Cardiac muscle cell (in vitro differentiated cells and primary cell): ENCODE measurements around the gene NCOA7. TPM values are rescaled to one million over a fixed set of nuclear protein-coding genes. Genes with fewer than 3 reads are reported as not detected.

ENCODE experiments used
- DNase-seq, 2 donors: peaks; one replicate each; pipeline versions ENCODE4 v3.0.0 to v3.0.0-alpha.2; 2010 to 2017; ENCODE audit warnings: low read depth in 1 of 2, low spot score in 1 of 2
- H3K27ac ChIP-seq: fragments of 200-600 bp; sonication (generic); 2 replicates; pipeline ENCODE4 v1.5.1; 2016
- H3K27me3 ChIP-seq: fragments of 200-600 bp; sonication (generic); 2 replicates; pipeline ENCODE4 v1.6.0; 2016; ENCODE audit warnings: control low read depth
- H3K36me3 ChIP-seq: fragments of 200-600 bp; sonication (generic); 2 replicates; pipeline ENCODE4 v1.5.1; 2016; ENCODE audit warnings: control low read depth
- H3K4me1 ChIP-seq: fragments of 200-600 bp; sonication (generic); 2 replicates; pipeline ENCODE4 v1.8.1; 2017; ENCODE audit warnings: low read depth, mild to moderate bottlenecking, mixed run types
- H3K4me3 ChIP-seq: fragments of 200-600 bp; sonication (generic); 2 replicates; pipeline ENCODE4 v1.5.1; 2016; ENCODE audit warnings: mild to moderate bottlenecking
- H3K9me3 ChIP-seq: fragments of 200-600 bp; sonication (generic); 2 replicates; pipeline ENCODE4 v1.5.1; 2017; ENCODE audit warnings: low read depth, mild to moderate bottlenecking, control low read depth
- CTCF ChIP-seq: IDR thresholded peaks from 2 replicates; pipeline ENCODE4 v1.5.1; 2012; ENCODE audit warnings: low read depth, mild to moderate bottlenecking, low read length
- polyA plus RNA-seq: library from polyadenylated mRNA; unstranded; fragments of >200 nt; fragmentation: Nextera tagmentation; extraction: Ambion mirVana; gene quantifications from 2 replicates; pipeline ENCODE4 v1.2.1, GENCODE V29; 2016
- total RNA-seq: library from RNA; depleted of rRNA; stranded (reverse); fragments of >200 nt; gene quantifications from 2 replicates; pipeline ENCODE4 v1.2.3, GENCODE V29; 2016

NCOA7 gene
- total and polyA plus RNA-seq, 2 experiments from 2014 or later: 4.2 to 5.8 TPM

- peaks cover 36% of the 10 kb centered on the region for H3K36me3 ChIP-seq
- no peak overlapping the region for H3K4me3 ChIP-seq
- no peaks in the 10 kb centered on the region for H3K9me3 ChIP-seq
- no peaks in the 10 kb centered on the region for H3K27me3 ChIP-seq
- H3K4me1 ChIP-seq: peaks cover 26% of the 10 kb centered on the region
- no peak for TF ChIP-seq CTCF
- DNase-seq: no peak
- peak overlapping the region; percentile 0 for H3K27ac ChIP-seq
These were observed 30.8 kb upstream of the NCOA7 start for GRCh38 chr6:125759959-125760457.

- Histone ChIP-seq H3K4me1 (peaks cover 22% of the 10 kb centered on the region), H3K27me3 (no peaks in the 10 kb centered on the region), H3K4me3 (no peak overlapping the region), H3K9me3 (no peaks in the 10 kb centered on the region), H3K36me3 (peaks cover 4% of the 10 kb centered on the region), H3K27ac (peak overlapping the region; percentile 46)
- no peak for DNase-seq
- no peak for TF ChIP-seq CTCF
These were observed 26.6 kb upstream of the NCOA7 start for GRCh38 chr6:125764121-125764671.

DNA sequence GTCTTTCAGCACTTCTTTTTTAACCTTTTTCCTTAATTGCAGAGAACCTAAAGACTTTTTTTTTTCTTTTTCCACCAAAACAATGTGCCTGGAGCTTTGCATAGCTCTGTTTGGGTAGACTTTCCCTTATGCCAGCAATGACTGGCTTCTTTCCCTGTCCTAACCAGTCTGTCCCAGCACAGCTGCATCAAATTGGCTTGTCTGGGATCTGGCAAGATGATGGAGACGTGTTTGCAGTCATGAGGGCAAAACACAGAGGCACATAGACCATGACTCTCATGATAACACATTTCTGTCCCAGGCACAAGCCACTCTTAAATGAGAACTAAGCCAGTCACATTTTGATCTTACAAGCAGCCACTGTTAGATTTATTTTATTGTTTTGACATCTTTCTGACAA, 24.8 kb upstream of the NCOA7 start:
- no peaks in the 10 kb centered on the region for H3K9me3 ChIP-seq
- H3K36me3 ChIP-seq: no peaks in the 10 kb centered on the region
- H3K4me3 ChIP-seq: no peak overlapping the region
- peaks cover 21% of the 10 kb centered on the region for H3K4me1 ChIP-seq
- H3K27me3 ChIP-seq: no peaks in the 10 kb centered on the region
- H3K27ac ChIP-seq: no peak overlapping the region
- no peak for TF ChIP-seq CTCF
- no peak for DNase-seq

DNA sequence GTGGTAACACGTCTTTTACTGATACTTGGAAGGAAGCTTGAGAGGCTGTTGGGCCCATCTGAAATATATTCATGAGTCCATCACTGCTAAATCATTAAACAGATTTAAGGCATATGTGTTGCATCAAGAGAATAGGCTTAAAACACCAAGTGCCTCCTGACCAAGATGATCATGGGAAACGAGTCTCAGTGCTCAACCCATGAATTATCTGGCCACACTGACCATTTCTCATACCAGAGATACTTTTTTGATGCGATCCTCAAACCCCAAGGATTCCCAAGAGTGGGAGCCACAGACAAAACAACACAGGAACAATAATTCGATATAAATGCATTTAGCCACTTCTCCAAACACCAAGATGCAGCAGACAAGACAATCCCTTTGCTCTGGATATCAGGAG, 24.1 kb upstream of the NCOA7 start:
- H3K36me3 ChIP-seq: no peaks in the 10 kb centered on the region
- no peak overlapping the region for H3K27ac ChIP-seq
- H3K9me3 ChIP-seq: no peaks in the 10 kb centered on the region
- DNase-seq: no peak
- H3K4me1 ChIP-seq: peaks cover 17% of the 10 kb centered on the region
- no peak overlapping the region for H3K4me3 ChIP-seq
- no peaks in the 10 kb centered on the region for H3K27me3 ChIP-seq
- no peak for TF ChIP-seq CTCF

GRCh38 chr6:125769147-125769783, 21.5 kb upstream of the NCOA7 start:
- DNase-seq: no peak
- H3K27me3 ChIP-seq: no peaks in the 10 kb centered on the region
- TF ChIP-seq CTCF: no peak
- no peaks in the 10 kb centered on the region for H3K36me3 ChIP-seq
- H3K9me3 ChIP-seq: no peaks in the 10 kb centered on the region
- H3K27ac ChIP-seq: no peak overlapping the region
- peaks cover 14% of the 10 kb centered on the region for H3K4me1 ChIP-seq
- H3K4me3 ChIP-seq: no peak overlapping the region
